H9 (cell line): Measurements from ENCODE around the gene IL17RA. TPM values are rescaled to one million over a fixed set of nuclear protein-coding genes. Genes with fewer than 3 reads are reported as not detected.

ENCODE experiments used
- DNase-seq: peaks from one replicate; pipeline ENCODE4 v3.0.0-alpha.2; 2017
- H2AFZ ChIP-seq: one replicate; pipeline ENCODE4 v1.6.1; 2013; ENCODE audit warnings: mild to moderate bottlenecking, low read length, control low read depth, moderate library complexity
- H2AK5ac ChIP-seq: 2 replicates; pipeline ENCODE4 v1.6.1; 2013; ENCODE audit warnings: low read length, control low read depth, mixed read lengths; ENCODE audit not compliant: insufficient read length
- H2BK120ac ChIP-seq: one replicate; pipeline ENCODE4 v1.6.1; 2013; ENCODE audit warnings: low read depth, mild to moderate bottlenecking, low read length, control low read depth, inconsistent platforms; ENCODE audit not compliant: poor library complexity, severe bottlenecking
- H2BK12ac ChIP-seq: 2 replicates; pipeline ENCODE4 v1.6.1; 2013; ENCODE audit warnings: low read length, control low read depth, mixed read lengths, low read depth; ENCODE audit not compliant: insufficient read length
- H2BK15ac ChIP-seq: 2 replicates; pipeline ENCODE4 v1.6.1; 2013; ENCODE audit warnings: low read depth, low read length, control low read depth
- H2BK20ac ChIP-seq: one replicate; pipeline ENCODE4 v1.6.1; 2013; ENCODE audit warnings: low read depth, mild to moderate bottlenecking, low read length, control low read depth, inconsistent platforms; ENCODE audit not compliant: poor library complexity, severe bottlenecking
- H2BK5ac ChIP-seq: 2 replicates; pipeline ENCODE4 v1.6.1; 2013; ENCODE audit warnings: low read length, control low read depth, mixed read lengths; ENCODE audit not compliant: insufficient read length
- H3K14ac ChIP-seq: 2 replicates; pipeline ENCODE4 v1.6.1; 2013; ENCODE audit warnings: low read length, control low read depth; ENCODE audit not compliant: insufficient read depth
- H3K18ac ChIP-seq: 2 replicates; pipeline ENCODE4 v1.6.1; 2013; ENCODE audit warnings: low read depth, mild to moderate bottlenecking, mixed read lengths, low read length, control low read depth; ENCODE audit not compliant: insufficient read length
- H3K23ac ChIP-seq: 2 replicates; pipeline ENCODE4 v1.6.1; 2013; ENCODE audit warnings: low read length, control low read depth, mixed read lengths, low read depth; ENCODE audit not compliant: insufficient read length
- H3K23me2 ChIP-seq: 2 replicates; pipeline ENCODE4 v1.6.1; 2013; ENCODE audit warnings: low read depth, mild to moderate bottlenecking, mixed read lengths, low read length, control low read depth; ENCODE audit not compliant: insufficient read length, poor library complexity, severe bottlenecking
- H3K27ac ChIP-seq: 2 replicates; pipeline ENCODE4 v1.5.1; 2013; ENCODE audit warnings: low read length, control low read depth, mixed read lengths, low read depth; ENCODE audit not compliant: insufficient read length
- H3K27me3 ChIP-seq: 2 replicates; pipeline ENCODE4 v1.6.1; 2013; ENCODE audit warnings: low read length, control low read depth, inconsistent platforms; ENCODE audit not compliant: insufficient read depth
- H3K4ac ChIP-seq: 2 replicates; pipeline ENCODE4 v1.6.1; 2013; ENCODE audit warnings: low read depth, mild to moderate bottlenecking, control low read depth, inconsistent platforms, low read length, moderate library complexity
- H3K4me1 ChIP-seq: 2 replicates; pipeline ENCODE4 v1.6.1; 2013; ENCODE audit warnings: low read length, control low read depth, inconsistent platforms; ENCODE audit not compliant: insufficient read depth
- H3K4me2 ChIP-seq: 2 replicates; pipeline ENCODE4 v1.6.1; 2013; ENCODE audit warnings: low read length, control low read depth, mixed read lengths; ENCODE audit not compliant: insufficient read length, insufficient read depth
- H3K56ac ChIP-seq: 2 replicates; pipeline ENCODE4 v1.6.1; 2013; ENCODE audit warnings: low read depth, mild to moderate bottlenecking, mixed read lengths, low read length, control low read depth; ENCODE audit not compliant: insufficient read length
- H3K79me1 ChIP-seq: 2 replicates; pipeline ENCODE4 v1.6.1; 2013; ENCODE audit warnings: low read depth, mild to moderate bottlenecking, moderate library complexity, low read length, control low read depth, inconsistent platforms; ENCODE audit not compliant: insufficient read depth, poor library complexity, severe bottlenecking
- H3K79me2 ChIP-seq: 2 replicates; pipeline ENCODE4 v1.6.1; 2013; ENCODE audit warnings: low read length, control low read depth, inconsistent platforms; ENCODE audit not compliant: insufficient read depth
- H3K9ac ChIP-seq: 2 replicates; pipeline ENCODE4 v1.6.1; 2013; ENCODE audit warnings: low read length, control low read depth, mixed read lengths; ENCODE audit not compliant: insufficient read length; ENCODE audit errors: extremely low read depth
- H3K9me3 ChIP-seq: one replicate; pipeline ENCODE4 v1.6.1; 2013; ENCODE audit warnings: low read depth, low read length, inconsistent platforms; ENCODE audit not compliant: control insufficient read depth
- H3T11ph ChIP-seq: one replicate; pipeline ENCODE4 v1.6.1; 2013; ENCODE audit warnings: mild to moderate bottlenecking, low read length, control low read depth, inconsistent platforms
- H4K20me1 ChIP-seq: one replicate; pipeline ENCODE4 v1.6.1; 2013; ENCODE audit not compliant: control insufficient read depth, insufficient read length, insufficient read depth
- H4K5ac ChIP-seq: 2 replicates; pipeline ENCODE4 v1.6.1; 2013; ENCODE audit warnings: low read depth, mild to moderate bottlenecking, mixed read lengths, low read length, control low read depth; ENCODE audit not compliant: insufficient read length
- H4K8ac ChIP-seq: replicated peaks from 2 replicates; pipeline ENCODE4 v1.6.1; 2013; ENCODE audit warnings: low read length, control low read depth, mixed read lengths, low read depth; ENCODE audit not compliant: insufficient read length
- H4K91ac ChIP-seq: 2 replicates; pipeline ENCODE4 v1.6.1; 2013; ENCODE audit warnings: low read depth, mild to moderate bottlenecking, moderate library complexity, mixed read lengths, low read length, control low read depth; ENCODE audit not compliant: insufficient read length
- H3K27ac Mint-ChIP-seq, 3 experiments: 2 replicates in 2 of 3; 3 replicates in 1 of 3; pipeline ENCODE4 v1.8.0; 2020 to 2021; ENCODE audit warnings: mixed read lengths in 3 of 3, mild to moderate bottlenecking in 1 of 3, moderate library complexity in 1 of 3
- H3K27me3 Mint-ChIP-seq: 2 replicates; pipeline ENCODE4 v1.8.0; 2021; ENCODE audit warnings: low read depth, mild to moderate bottlenecking, moderate library complexity, mixed read lengths
- H3K36me3 Mint-ChIP-seq, 3 experiments: 2 replicates in 2 of 3; 3 replicates in 1 of 3; pipeline ENCODE4 v1.8.0; 2020 to 2021; ENCODE audit warnings: low read depth in 3 of 3, mixed read lengths in 3 of 3; ENCODE audit not compliant: insufficient read depth in 1 of 3
- H3K4me1 Mint-ChIP-seq, 2 experiments: 2 replicates each; pipeline ENCODE4 v1.8.0; 2020; ENCODE audit warnings: mixed read lengths in 2 of 2
- H3K4me3 Mint-ChIP-seq, 2 experiments: 2 replicates in 1 of 2; 3 replicates in 1 of 2; pipeline ENCODE4 v1.8.0; 2020 to 2021; ENCODE audit warnings: mild to moderate bottlenecking in 2 of 2, mixed read lengths in 2 of 2, moderate library complexity in 1 of 2
- H3K9me3 Mint-ChIP-seq, 2 experiments: 2 replicates in 1 of 2; 3 replicates in 1 of 2; pipeline ENCODE4 v1.8.0; 2020; ENCODE audit warnings: mild to moderate bottlenecking in 2 of 2, mixed read lengths in 2 of 2, moderate library complexity in 1 of 2
- WGBS: extraction: QIAGEN DNeasy Blood & Tissue Kit; methylation state at CpG from one replicate; pipeline ENCODE4 v1.1.7; 2013; ENCODE audit warnings: missing lambda C conversion rate, low lambda C conversion rate, mixed read lengths; ENCODE audit not compliant: insufficient read length; ENCODE audit errors: extremely low coverage; 5-methylcytosine and 5-hydroxymethylcytosine counted together
- total RNA-seq: library from RNA; stranded (reverse); gene quantifications from 2 replicates; pipeline ENCODE4 v1.2.1, GENCODE V29; 2021
- TF ChIP-seq, protein P1 (sequence below): fragments of 200-600 bp; sonication (generic); conservative IDR thresholded peaks from 3 replicates; pipeline ENCODE4 v1.8.0; 2021; ENCODE audit warnings: antibody characterized with exemption, mild to moderate bottlenecking

IL17RA gene
- total RNA-seq, 1 experiment from 2014 or later, result 12.4 TPM

DNA sequence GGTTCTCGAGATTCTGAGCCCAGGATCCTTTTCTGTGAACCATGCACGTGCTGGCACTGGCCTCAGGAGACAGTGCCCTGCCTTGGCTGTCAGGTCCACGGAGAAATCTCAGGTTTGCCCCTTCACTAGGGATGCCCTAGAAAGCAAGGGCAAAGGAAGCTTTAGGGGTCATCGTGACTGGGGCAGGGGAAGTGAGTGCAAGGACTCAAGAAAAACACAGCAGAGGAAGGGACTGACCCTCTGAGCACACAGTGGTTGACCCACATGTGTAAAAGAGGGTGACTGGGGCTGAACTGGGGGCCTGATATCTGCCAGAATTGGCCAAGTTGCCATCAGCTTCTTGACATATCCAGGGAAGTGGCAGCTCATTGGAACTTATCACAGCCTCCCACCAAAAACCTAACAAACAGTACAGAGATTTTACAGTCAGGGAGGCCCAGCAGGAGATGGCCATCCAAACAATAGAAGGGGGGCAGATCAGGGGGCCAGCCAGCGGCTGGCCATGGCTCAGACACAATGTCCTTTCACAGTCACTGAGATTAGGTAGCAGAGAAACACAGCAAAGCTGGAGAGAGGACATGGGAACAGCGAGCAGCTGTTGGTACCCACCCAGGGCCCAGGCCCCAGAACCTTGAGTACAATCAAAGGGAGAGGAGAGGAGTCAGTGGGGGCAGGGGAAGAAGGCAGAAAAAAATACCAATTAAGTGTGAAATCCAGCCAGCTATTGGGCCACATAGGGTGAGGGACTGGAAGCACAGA lies 32.0 kb downstream of the IL17RA start:
- Histone ChIP-seq H3K23ac (no peak overlapping the region), H3K14ac (no peak overlapping the region), H3K79me1 (no peaks in the 10 kb centered on the region), H3K23me2 (peaks cover 3% of the 10 kb centered on the region), H3K27ac (no peak overlapping the region), H2BK120ac (no peak overlapping the region), H2AFZ (no peak overlapping the region), H3K18ac (no peak overlapping the region), H3K27me3 (no peaks in the 10 kb centered on the region), H3K9me3 (no peaks in the 10 kb centered on the region), H2BK12ac (no peak overlapping the region), H2BK15ac (no peak overlapping the region), H2BK5ac (no peak overlapping the region), H2BK20ac (no peak overlapping the region), H3K4me1 (no peaks in the 10 kb centered on the region; the same call in 1 of the 2 replicates), H4K91ac (no peak overlapping the region), H4K5ac (no peak overlapping the region), H2AK5ac (no peak overlapping the region), H3T11ph (no peak overlapping the region), H4K8ac (no peak overlapping the region), H3K4ac (no peak overlapping the region), H3K56ac (no peak overlapping the region), H3K9ac (no peak overlapping the region), H4K20me1 (no peaks in the 10 kb centered on the region), H3K79me2 (no peaks in the 10 kb centered on the region), H3K4me2 (no peak overlapping the region)
- H3K4me3 Mint-ChIP-seq, result peak overlapping the region; percentile 2; a peak in 2 of 5 replicates
- H3K36me3 Mint-ChIP-seq, result peaks cover 0 to 4% (median 0%) of the 10 kb centered on the region in 3 experiments; a peak in 3 of 7 replicates
- DNase-seq, result no peak
- H3K9me3 Mint-ChIP-seq, result no peaks in the 10 kb centered on the region
- peaks cover 7% of the 10 kb centered on the region for H3K27me3 Mint-ChIP-seq
- TF ChIP-seq, protein P1, sequence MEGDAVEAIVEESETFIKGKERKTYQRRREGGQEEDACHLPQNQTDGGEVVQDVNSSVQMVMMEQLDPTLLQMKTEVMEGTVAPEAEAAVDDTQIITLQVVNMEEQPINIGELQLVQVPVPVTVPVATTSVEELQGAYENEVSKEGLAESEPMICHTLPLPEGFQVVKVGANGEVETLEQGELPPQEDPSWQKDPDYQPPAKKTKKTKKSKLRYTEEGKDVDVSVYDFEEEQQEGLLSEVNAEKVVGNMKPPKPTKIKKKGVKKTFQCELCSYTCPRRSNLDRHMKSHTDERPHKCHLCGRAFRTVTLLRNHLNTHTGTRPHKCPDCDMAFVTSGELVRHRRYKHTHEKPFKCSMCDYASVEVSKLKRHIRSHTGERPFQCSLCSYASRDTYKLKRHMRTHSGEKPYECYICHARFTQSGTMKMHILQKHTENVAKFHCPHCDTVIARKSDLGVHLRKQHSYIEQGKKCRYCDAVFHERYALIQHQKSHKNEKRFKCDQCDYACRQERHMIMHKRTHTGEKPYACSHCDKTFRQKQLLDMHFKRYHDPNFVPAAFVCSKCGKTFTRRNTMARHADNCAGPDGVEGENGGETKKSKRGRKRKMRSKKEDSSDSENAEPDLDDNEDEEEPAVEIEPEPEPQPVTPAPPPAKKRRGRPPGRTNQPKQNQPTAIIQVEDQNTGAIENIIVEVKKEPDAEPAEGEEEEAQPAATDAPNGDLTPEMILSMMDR, result no peak
- H3K27ac Mint-ChIP-seq, result peak overlapping the region; percentile 19 to 87 (median 66); a peak in 6 of 7 replicates
- no CpG with 5 or more reads among the region's 6 CpGs for WGBS
- H3K4me1 Mint-ChIP-seq, result peaks cover 29 to 30% of the 10 kb centered on the region in 2 experiments
